Small intestine (tissue), 7 donors: ENCODE data around the gene ANAPC4. TPM values are rescaled to one million over a fixed set of nuclear protein-coding genes. Genes with fewer than 3 reads are reported as not detected.
A peak's percentile ranks its signal among the peaks of the same experiment; 100 is the strongest.

Experiments
- DNase-seq, 2 donors: peaks; one replicate each; pipeline versions ENCODE4 v3.0.0 to v3.0.0-alpha.2; 2013
- FAIRE-seq: peaks from 2 replicates; lab custom pipeline; 2012; peaks lifted over from hg19 to GRCh38; lab: Jason Lieb, UNC
- H3K27ac ChIP-seq, 3 donors: one replicate each; pipeline ENCODE4 v1.5.1; 2013; ENCODE audit warnings: low read length in 2 of 3, mild to moderate bottlenecking in 2 of 3, control low read depth in 1 of 3, inconsistent platforms in 1 of 3, low read depth in 1 of 3, moderate library complexity in 1 of 3
- H3K27me3 ChIP-seq, 3 donors: one replicate each; pipeline ENCODE4 v1.6.1; 2013; ENCODE audit warnings: low read length in 3 of 3, inconsistent platforms in 1 of 3; ENCODE audit not compliant: control insufficient read depth in 3 of 3, insufficient read depth in 3 of 3
- H3K36me3 ChIP-seq, 3 donors: one replicate each; pipeline ENCODE4 v1.6.1; 2013; ENCODE audit warnings: low read length in 3 of 3, inconsistent platforms in 1 of 3, low read depth in 1 of 3, mild to moderate bottlenecking in 1 of 3, moderate library complexity in 1 of 3; ENCODE audit not compliant: control insufficient read depth in 3 of 3, insufficient read depth in 2 of 3
- H3K4me1 ChIP-seq, 3 donors: one replicate each; pipeline ENCODE4 v1.6.1; 2013; ENCODE audit warnings: low read length in 2 of 3, inconsistent platforms in 1 of 3, low read depth in 1 of 3, mild to moderate bottlenecking in 1 of 3, moderate library complexity in 1 of 3; ENCODE audit not compliant: control insufficient read depth in 3 of 3, insufficient read depth in 2 of 3
- H3K4me3 ChIP-seq, 3 donors: one replicate each; pipeline ENCODE4 v1.5.1; 2013; ENCODE audit warnings: low read length in 3 of 3, control low read depth in 1 of 3, inconsistent platforms in 1 of 3, low read depth in 1 of 3, mild to moderate bottlenecking in 1 of 3, moderate library complexity in 1 of 3
- H3K9me3 ChIP-seq, 2 donors: one replicate each; pipeline ENCODE4 v1.6.1; 2013; ENCODE audit warnings: low read depth in 1 of 2, low read length in 1 of 2; ENCODE audit not compliant: control insufficient read depth in 2 of 2, insufficient read depth in 1 of 2
- WGBS, 3 donors: extraction: QIAGEN DNeasy Blood & Tissue Kit; methylation state at CpG; one replicate each; pipeline ENCODE4 v1.1.7; 2013; 5-methylcytosine and 5-hydroxymethylcytosine counted together
- polyA plus RNA-seq, 4 donors: library from polyadenylated mRNA; stranded (reverse) in 3 of 4; unstranded in 1 of 4; fragments of 200-250 nt in 3 of 4; fragments of 120-200 nt in 1 of 4; gene quantifications; one replicate each; pipeline versions ENCODE4 v1.2.1 to v1.2.3, GENCODE V29; 2013
- donor health status: healthy with polysubstance abuse.
- donor health status: control.
- donor health status: control.
- donor health status: Bipolar disorder and iron deficiency.
- donor health status: healthy.

Gene ANAPC4
- polyA plus RNA-seq, 4 donors, result 15.8 to 37.8 (median 20.8) TPM

DNA sequence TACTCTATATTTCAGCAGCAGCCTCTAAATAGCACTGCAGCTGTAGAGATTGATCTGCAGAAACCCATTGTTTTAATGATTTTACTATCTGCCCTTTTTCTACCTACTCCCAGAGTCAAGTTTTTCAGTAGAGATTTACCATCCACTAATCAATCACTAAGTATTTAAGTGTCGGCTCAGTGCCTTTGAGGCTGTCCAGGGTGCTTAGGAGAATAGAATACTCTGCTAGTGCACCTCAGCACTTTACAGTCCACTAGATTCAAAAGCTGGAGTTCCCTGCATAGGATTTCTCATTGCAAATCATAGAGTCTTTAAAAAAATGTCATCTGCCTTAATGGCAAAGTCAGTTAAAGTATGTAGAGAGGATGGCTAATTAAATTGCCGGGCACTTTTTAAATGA lies 29.6 kb upstream of the ANAPC4 start:
- no peak for DNase-seq
- FAIRE-seq, result no peak
- peaks cover 0 to 3% (median 0%) of the 10 kb centered on the region in 3 donors for H3K4me1 ChIP-seq
- no peaks in the 10 kb centered on the region for H3K9me3 ChIP-seq
- no peaks in the 10 kb centered on the region for H3K27me3 ChIP-seq
- 82 to 93% (median 92%) methylated on average over 2 of the region's 2 CpGs for WGBS, 3 donors
- no peak overlapping the region for H3K27ac ChIP-seq
- H3K36me3 ChIP-seq, result peaks cover 0 to 3% (median 2%) of the 10 kb centered on the region in 3 donors
- H3K4me3 ChIP-seq, result no peak overlapping the region

DNA sequence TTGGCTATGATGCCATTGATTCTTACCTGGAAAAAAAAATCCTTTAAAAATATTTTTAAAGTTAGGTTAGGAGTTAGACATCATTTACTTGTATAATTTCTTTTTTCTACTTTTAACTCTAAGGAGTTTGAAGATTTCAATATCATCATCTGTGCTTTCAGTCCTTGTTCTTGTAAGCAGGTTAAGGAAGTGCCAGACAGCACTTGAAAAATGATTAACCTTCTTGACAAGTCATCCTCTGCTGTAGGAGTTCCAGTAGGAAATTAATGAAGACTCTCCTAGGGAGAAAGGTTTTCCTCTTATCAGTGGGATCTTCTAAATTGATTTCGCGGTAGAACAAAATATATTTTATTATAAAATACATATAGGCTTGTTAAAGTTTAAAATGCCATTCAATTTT lies 29.1 kb upstream of the ANAPC4 start:
- H3K27me3 ChIP-seq, result no peaks in the 10 kb centered on the region
- H3K27ac ChIP-seq, result no peak overlapping the region
- H3K4me3 ChIP-seq, result no peak overlapping the region
- FAIRE-seq (no peak), DNase-seq (no peak)
- H3K4me1 ChIP-seq, result peaks cover 0 to 3% (median 0%) of the 10 kb centered on the region in 3 donors
- H3K36me3 ChIP-seq, result peaks cover 0 to 3% (median 2%) of the 10 kb centered on the region in 3 donors
- WGBS, 3 donors, result 67 to 95% (median 71%) methylated on average over 2 of the region's 2 CpGs
- H3K9me3 ChIP-seq, result no peaks in the 10 kb centered on the region

DNA sequence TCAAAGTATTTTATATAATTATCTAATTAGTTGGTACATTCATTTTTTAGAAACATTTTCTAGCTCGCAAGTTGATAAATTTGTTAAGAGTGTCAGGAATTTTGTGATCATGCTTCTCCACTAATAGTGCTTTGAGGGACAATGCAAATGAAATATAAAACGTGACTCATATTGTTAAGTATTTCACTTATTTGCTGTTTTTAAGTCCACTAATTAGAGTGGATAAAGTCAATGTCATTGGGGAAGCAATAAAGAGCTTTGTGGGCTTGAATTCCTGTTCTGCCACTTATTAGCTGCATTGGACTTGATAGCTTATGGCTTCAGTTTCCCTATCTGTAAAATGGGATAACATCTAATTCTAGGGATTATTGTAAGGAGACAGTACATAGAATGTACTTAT lies 26.5 kb upstream of the ANAPC4 start:
- no peak for FAIRE-seq
- no peaks in the 10 kb centered on the region for H3K9me3 ChIP-seq
- DNase-seq, result no peak
- no peaks in the 10 kb centered on the region for H3K4me1 ChIP-seq
- H3K4me3 ChIP-seq, result no peak overlapping the region
- no peak overlapping the region for H3K27ac ChIP-seq
- H3K36me3 ChIP-seq, result peaks cover 0 to 3% (median 2%) of the 10 kb centered on the region in 3 donors
- 90 to 94% (median 90%) methylated on average over 2 of the region's 2 CpGs for WGBS, 3 donors
- no peaks in the 10 kb centered on the region for H3K27me3 ChIP-seq

DNA sequence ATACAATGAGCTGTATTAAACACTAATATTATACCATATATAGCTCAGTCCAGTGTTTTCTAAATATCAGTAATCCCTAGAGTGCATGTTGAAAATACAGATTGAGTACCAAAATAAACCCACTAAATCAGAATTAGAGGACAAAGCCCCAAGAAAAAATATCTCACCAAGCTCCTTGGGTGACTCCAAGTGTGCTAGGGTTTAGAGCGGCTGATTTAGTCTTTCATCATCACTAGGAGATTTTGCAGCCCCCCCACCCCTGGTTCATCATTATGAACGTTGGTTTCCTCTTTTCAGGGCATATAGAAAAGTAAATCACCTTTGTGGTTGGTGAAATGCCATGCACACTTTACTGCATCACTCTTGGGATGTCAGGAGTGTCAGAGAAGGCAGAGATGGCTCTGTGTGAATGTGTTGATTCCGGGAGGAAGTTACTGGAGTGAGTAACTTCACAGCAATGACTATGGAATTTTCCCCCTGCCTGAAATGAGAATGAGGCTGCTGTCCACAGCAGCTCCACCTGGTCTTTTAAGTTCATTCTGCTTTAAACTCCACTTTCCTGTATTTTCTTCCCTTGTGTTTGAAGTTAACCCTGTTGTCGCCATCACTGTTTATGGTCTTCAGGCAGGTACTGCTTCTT lies 25.2 kb upstream of the ANAPC4 start:
- H3K27ac ChIP-seq, result no peak overlapping the region
- H3K9me3 ChIP-seq, result no peaks in the 10 kb centered on the region
- H3K36me3 ChIP-seq, result no peaks in the 10 kb centered on the region
- FAIRE-seq (no peak), DNase-seq (no peak)
- WGBS, 3 donors, result 87 to 88% (median 87%) methylated on average over 4 of the region's 4 CpGs
- H3K4me3 ChIP-seq, result no peak overlapping the region
- H3K27me3 ChIP-seq, result no peaks in the 10 kb centered on the region
- H3K4me1 ChIP-seq, result no peaks in the 10 kb centered on the region

DNA sequence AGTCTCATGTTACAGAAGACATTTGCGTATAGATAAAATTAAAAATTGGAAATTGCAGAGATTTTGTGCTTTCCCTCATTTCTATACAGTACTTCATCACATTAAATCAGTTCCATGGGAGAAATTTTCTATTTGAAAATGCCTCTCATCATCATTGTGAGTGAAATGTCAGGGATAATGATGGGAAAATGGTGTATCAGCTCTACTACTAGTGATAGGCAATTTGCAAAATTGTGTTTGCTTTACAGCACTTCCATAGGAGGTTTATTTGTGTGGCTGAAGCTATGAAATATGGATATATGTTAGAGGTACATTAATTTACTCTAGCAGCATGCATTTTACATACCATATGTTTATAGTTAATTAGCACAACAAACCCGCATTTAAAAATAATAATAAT lies 21.0 kb upstream of the ANAPC4 start:
- FAIRE-seq (no peak), DNase-seq (no peak)
- Histone ChIP-seq H3K36me3 (peaks cover 0 to 14% (median 0%) of the 10 kb centered on the region in 3 donors), H3K4me1 (no peaks in the 10 kb centered on the region), H3K27me3 (no peaks in the 10 kb centered on the region), H3K27ac (no peak overlapping the region), H3K4me3 (no peak overlapping the region), H3K9me3 (peaks cover 0 to 6% of the 10 kb centered on the region in 2 donors)
- WGBS, 3 donors, result 96 to 100% (median 97%) methylated on average over 2 of the region's 2 CpGs

DNA sequence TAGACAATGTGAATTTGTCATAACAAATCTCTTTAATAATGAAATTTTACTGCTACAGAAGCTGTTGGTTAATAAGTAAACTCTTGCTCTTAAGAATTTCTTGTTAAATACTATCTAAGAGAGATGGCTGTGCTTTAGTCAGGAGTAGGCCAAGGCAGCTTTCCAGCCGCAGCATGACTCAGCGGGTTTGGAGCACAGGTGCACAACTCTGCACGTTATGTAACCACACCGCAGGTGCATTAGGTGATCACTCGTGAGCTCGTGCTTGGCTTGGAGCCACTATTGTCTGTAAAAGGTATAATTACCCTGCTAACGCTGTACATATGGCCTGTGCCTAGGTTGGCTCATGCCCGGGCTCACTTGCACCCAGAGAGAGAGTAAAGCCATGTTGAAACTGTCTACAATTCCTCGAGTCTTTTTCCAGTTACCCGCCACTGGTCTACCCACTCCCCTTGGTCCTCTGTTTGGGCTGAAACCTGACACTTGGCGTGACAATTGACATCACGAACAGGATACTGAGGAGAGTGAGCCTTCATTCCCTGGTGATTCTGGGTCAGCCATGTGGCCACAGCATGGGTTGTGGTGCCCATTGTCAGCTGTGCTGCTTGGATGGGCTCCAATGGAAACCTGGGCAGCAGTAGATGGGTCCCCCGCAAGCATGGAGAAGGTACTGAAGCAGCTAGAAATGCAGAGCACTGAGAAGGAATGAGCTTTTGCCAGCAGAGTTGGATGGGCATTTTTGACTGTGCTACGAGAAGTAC lies 18.4 kb upstream of the ANAPC4 start:
- Histone ChIP-seq H3K27ac (no peak overlapping the region), H3K36me3 (peaks cover 0 to 18% (median 0%) of the 10 kb centered on the region in 3 donors), H3K27me3 (no peaks in the 10 kb centered on the region), H3K9me3 (peaks cover 0 to 6% of the 10 kb centered on the region in 2 donors), H3K4me1 (no peaks in the 10 kb centered on the region), H3K4me3 (no peak overlapping the region)
- FAIRE-seq (no peak), DNase-seq (peak; percentile 14 to 61)
- 66 to 77% (median 67%) methylated on average over 14 of the region's 14 CpGs for WGBS, 3 donors

DNA sequence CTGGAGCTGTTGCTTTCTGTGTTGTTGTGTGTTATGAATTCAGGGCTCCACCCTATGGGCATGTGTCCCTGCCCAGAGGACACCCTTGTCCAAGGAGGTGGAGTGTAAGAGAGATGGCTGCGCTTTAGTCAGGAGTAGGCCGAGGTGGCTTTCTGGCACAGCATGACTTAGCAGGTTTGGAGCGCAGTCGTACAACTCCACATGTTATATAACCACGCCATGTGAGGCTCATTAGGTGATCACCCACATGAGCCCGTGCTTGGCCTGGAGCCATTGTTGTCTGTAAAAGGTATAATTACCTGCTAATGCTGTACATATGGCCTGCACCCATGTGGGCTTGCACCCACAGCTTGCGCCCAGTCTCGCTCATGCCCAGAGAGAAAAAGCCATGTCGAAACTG lies 15.8 kb upstream of the ANAPC4 start:
- Histone ChIP-seq H3K4me3 (no peak overlapping the region), H3K36me3 (peaks cover 0 to 18% (median 4%) of the 10 kb centered on the region in 3 donors), H3K27me3 (no peaks in the 10 kb centered on the region), H3K9me3 (peaks cover 0 to 6% of the 10 kb centered on the region in 2 donors), H3K27ac (no peak overlapping the region), H3K4me1 (no peaks in the 10 kb centered on the region)
- 96 to 99% (median 98%) methylated on average over 9 of the region's 9 CpGs for WGBS, 3 donors
- no peak for FAIRE-seq
- DNase-seq, result no peak

DNA sequence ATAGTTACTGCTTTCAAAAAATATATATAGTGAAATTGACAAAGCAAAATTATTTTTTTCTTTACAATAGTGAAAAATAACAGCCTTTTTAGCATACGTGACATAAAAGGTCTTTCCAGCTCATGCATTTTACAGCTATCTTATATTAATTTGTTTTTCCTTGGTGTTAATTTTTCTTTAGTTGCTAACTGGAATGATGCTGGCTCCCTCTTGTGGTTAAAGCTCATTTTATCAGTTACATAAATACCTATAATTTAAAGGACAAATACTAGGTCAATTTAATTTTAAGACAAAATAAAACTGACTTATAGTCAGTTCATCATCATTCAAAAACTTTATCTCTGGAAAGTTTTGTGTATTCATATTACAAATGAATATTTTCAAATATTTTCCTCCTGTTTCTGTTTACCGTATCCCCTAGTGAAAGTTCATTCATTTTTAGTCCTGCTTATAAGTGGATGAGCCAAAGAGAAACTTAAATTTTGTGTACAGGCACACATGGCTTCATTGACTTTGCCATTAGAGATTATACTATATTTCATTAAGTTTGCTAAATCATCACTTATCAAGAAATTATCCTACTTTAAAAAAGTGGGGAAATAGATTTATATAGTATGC lies 9.9 kb upstream of the ANAPC4 start:
- no peak overlapping the region for H3K4me3 ChIP-seq
- no peak overlapping the region for H3K27ac ChIP-seq
- no peaks in the 10 kb centered on the region for H3K27me3 ChIP-seq
- peak; percentile 84 for FAIRE-seq
- H3K4me1 ChIP-seq, result no peaks in the 10 kb centered on the region
- H3K9me3 ChIP-seq, result no peaks in the 10 kb centered on the region
- peak; percentile 56 to 68 for DNase-seq
- 74 to 83% (median 74%) methylated on average over 2 of the region's 2 CpGs for WGBS, 3 donors
- peaks cover 0 to 8% (median 2%) of the 10 kb centered on the region in 3 donors for H3K36me3 ChIP-seq
